C4-2B (cell line): ENCODE data around the gene CT83.

Experiments
- CTCF ChIP-seq: fragments of 450-650 bp; conservative IDR thresholded peaks from 2 replicates; pipeline ENCODE4 v1.5.1; 2017; ENCODE audit warnings: mild to moderate bottlenecking
- ZFX ChIP-seq: fragments of 450-650 bp; IDR thresholded peaks from 2 replicates; pipeline ENCODE4 v1.6.1; 2017

- TF ChIP-seq CTCF (no peak), ZFX (no peak)
Measured at GRCh38 chrX:116417214-116417613, 45.6 kb downstream of the CT83 start.
